Adrenal gland (tissue), 5 donors: Measurements from ENCODE around the gene FURIN.

Experiments used
- CTCF ChIP-seq, 6 experiments: fragments of 450-650 bp in 4 of 6; fragments of 200-600 bp in 2 of 6; sonication (generic) in 1 of 6; IDR thresholded peaks; 1 replicate in 5 of 6; 2 replicates in 1 of 6; pipeline versions ENCODE4 v1.5.1 to v1.8.0; 2016 to 2021; ENCODE audit warnings: antibody characterized with exemption in 6 of 6, mild to moderate bottlenecking in 2 of 6, moderate library complexity in 1 of 6
- POLR2A ChIP-seq, 2 donors: fragments of 450-650 bp; IDR thresholded peaks; one replicate each; pipeline ENCODE4 v1.6.1; 2017; ENCODE audit warnings: antibody characterized with exemption in 2 of 2, mild to moderate bottlenecking in 2 of 2, moderate library complexity in 1 of 2
- donor health status: DM: no; HTN: no; CAD: no.

- no peak for TF ChIP-seq CTCF (IDR thresholded peaks at IDR 0.05)
- TF ChIP-seq POLR2A (IDR thresholded peaks at IDR 0.05), result no peak
Observed at GRCh38 chr15:90845201-90845949, 23.0 kb upstream of the FURIN start.
